ENCODE results near the gene PLK3.
"Not testable (repeated sequence)": the region's sequence is repeated elsewhere in the genome, so short reads cannot be mapped to it uniquely, and the experiment has no call there.

Gene PLK3

GRCh38 chr1:44788120-44788860 is 11.9 kb upstream of the PLK3 start, which contains the start of gene BEST4:
TSS of gene BEST4 (minus strand) at chr1:44788170. CDS start at chr1:44787705, 465 bp downstream.
- no peak for DNase-seq

GRCh38 chr1:44790968-44791801 is 9.0 kb upstream of the PLK3 start:
- DNase-seq: no peak

- DNase-seq: no peak
These were observed 7.3 kb upstream of the PLK3 start for GRCh38 chr1:44792736-44793502.

GRCh38 chr1:44797886-44798285 is 2.3 kb upstream of the PLK3 start:
- DNase-seq: not testable (repeated sequence)

- no peak for DNase-seq
These were observed 1.5 kb upstream of the PLK3 start for GRCh38 chr1:44798481-44799365.

GRCh38 chr1:44801491-44802305 is 1.5 kb downstream of the PLK3 start:
- peak; percentile 47 for DNase-seq

- no peak for DNase-seq
These were observed 2.3 kb downstream of the PLK3 start for GRCh38 chr1:44802306-44803061.

GRCh38 chr1:44803062-44803311 is 2.8 kb downstream of the PLK3 start:
- no peak for DNase-seq

GRCh38 chr1:44803312-44804095 is 3.3 kb downstream of the PLK3 start:
- no peak for DNase-seq

GRCh38 chr1:44805311-44806024 is 5.3 kb downstream of the PLK3 start:
- DNase-seq: no peak

- DNase-seq: no peak
These were observed 6.0 kb downstream of the PLK3 start for GRCh38 chr1:44806025-44806703.

- DNase-seq: no peak
These were observed 6.7 kb downstream of the PLK3 start, which contains the start of gene DYNLT4 for GRCh38 chr1:44806704-44807363. TSS of gene DYNLT4 (minus strand) at chr1:44807351. CDS start at chr1:44806668, 683 bp downstream.

GRCh38 chr1:44807364-44808062 is 7.3 kb downstream of the PLK3 start:
- no peak for DNase-seq

- DNase-seq: no peak
These were observed 8.1 kb downstream of the PLK3 start, which contains the start of gene BTBD19 for GRCh38 chr1:44808063-44808937. TSS of gene BTBD19 (plus strand) at chr1:44808523. CDS start at chr1:44808821, 298 bp downstream.

GRCh38 chr1:44808938-44809917 is 9.1 kb downstream of the PLK3 start:
- no peak for DNase-seq
